C4-2B (cell line): ENCODE measurements around the gene CDC42SE2.

ENCODE experiments used
- ZFX ChIP-seq: fragments of 450-650 bp; IDR thresholded peaks from 2 replicates; pipeline ENCODE4 v1.6.1; 2017
- TF ChIP-seq, protein P1 (sequence below): fragments of 450-650 bp; conservative IDR thresholded peaks from 2 replicates; pipeline ENCODE4 v1.5.1; 2017; ENCODE audit warnings: mild to moderate bottlenecking

DNA sequence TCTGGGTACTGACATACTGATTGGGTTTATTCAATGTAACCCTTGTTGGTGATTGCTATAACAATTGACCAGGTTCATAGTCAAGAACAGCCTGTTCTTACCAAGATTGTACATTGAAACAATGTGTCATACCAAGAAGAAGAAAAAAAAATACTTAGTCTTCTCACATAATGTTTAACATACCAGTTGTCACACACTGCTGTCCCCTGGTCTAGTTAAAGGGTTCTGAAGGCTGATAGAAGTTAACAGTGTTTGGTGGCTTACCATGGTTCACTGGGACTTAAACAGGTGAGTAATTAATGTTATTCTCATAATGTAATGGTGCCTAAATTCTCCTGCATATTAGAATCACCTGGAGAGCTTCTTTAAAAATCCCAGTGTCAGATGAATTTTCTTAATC is 18.5 kb upstream of the CDC42SE2 start:
- TF ChIP-seq, protein P1, sequence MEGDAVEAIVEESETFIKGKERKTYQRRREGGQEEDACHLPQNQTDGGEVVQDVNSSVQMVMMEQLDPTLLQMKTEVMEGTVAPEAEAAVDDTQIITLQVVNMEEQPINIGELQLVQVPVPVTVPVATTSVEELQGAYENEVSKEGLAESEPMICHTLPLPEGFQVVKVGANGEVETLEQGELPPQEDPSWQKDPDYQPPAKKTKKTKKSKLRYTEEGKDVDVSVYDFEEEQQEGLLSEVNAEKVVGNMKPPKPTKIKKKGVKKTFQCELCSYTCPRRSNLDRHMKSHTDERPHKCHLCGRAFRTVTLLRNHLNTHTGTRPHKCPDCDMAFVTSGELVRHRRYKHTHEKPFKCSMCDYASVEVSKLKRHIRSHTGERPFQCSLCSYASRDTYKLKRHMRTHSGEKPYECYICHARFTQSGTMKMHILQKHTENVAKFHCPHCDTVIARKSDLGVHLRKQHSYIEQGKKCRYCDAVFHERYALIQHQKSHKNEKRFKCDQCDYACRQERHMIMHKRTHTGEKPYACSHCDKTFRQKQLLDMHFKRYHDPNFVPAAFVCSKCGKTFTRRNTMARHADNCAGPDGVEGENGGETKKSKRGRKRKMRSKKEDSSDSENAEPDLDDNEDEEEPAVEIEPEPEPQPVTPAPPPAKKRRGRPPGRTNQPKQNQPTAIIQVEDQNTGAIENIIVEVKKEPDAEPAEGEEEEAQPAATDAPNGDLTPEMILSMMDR: no peak
- TF ChIP-seq ZFX: no peak
